Activated CD4-positive, CD25-positive, alpha-beta regulatory T cell treated with anti-CD3 and anti-CD28 coated beads, Interleukin-2, amount 50 U/mL, for 16 hours (primary cell): ENCODE data around the gene ARHGAP42.
"Not testable (repeated sequence)": the region's sequence is repeated elsewhere in the genome, so short reads cannot be mapped to it uniquely, and the experiment has no call there.

Experiments used
- DNase-seq: peaks from one replicate; pipeline ENCODE4 v3.0.0-alpha.2; 2020; ENCODE audit warnings: low read depth, low spot score

Gene ARHGAP42

DNA sequence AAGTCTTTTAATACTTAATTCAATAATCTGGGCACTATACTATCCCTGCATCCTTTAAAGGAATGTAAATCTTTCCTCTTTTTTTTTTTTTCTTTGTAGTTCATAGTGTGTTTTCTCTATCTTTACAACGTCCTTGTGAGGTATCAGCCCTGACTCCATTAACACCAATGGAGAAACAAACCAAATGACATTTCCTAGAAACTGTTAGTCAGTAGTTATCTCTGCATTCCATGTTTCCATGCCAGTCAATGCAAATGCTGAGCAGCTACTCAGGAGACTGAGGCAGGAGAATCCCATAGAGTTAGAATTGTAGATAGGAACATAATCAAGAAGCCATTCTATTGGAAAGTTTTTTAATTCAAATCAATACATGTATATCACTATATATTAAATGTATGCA, 182.2 kb downstream of the ARHGAP42 start:
- DNase-seq, result no peak

DNA sequence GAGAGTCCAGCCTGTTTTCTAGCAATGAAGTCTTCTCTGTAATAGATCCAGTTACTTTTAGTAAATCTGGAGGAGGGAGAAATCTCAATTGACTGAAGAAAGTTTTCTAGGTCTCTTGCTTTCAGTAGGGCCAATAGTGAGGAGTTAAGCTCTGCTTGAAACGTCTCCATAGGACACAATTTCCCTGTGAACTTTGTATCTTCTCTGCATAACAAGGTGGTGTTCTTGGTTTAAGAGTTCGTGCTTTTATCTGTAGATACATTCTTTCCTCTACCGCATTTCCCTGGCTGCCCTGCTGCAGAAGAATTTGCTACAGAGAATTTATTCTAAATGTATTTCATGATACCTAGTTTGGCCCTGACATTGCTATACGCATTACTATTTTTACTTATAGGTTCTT, 183.1 kb downstream of the ARHGAP42 start:
- DNase-seq, result no peak

DNA sequence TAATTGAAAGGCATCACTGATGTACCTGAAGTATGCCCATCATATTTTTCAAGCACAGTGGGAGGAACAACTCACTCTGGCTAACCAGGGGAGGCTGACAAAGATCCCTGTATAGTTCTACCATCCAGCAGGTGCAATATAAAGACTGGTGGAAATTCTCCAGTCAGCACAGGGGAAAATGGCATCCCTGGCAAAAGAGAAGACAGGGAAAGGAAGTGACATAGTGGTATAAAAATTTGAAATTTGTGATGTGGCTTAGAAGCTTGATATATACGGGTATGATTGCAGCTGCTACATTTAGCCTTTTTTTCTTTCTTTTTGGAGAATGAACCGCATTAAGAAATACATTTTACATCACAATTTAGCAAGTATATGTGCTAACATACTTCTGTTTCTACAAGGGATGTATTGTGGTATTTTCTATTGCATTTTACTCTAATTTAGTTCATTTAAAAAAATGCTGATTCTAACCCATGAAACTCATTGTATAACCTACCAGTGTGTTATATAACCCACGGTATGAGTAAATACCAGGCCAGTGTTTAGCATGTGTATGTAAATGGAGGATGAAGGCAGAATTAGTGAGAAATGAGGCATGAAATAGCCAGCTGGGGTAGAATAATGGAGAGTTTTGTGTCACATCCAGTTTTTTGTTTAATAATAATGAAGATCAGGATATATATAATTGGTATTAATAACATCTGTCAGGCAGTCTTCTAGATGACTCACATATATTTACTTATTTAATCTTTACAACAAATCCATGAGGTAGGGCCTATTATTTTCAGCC, 186.1 kb downstream of the ARHGAP42 start:
- DNase-seq, result no peak

DNA sequence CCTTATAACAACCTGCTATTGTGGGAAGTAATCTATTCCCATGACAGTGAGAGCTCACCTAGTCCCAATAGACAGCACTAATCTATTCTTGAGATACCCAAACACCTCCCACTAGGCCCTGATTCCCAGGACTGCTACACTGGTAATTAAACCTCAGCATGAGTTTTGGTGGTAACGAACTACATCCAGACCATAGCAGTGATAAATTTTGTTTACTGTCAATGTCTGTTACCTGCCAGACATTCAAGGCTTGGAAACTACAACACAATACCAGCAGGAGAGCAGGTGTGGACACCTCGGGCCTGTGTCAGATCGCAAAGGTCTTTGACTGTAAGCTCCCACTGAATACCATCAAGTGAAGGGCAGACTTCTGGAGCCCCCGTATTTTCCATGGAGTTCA, 187.1 kb downstream of the ARHGAP42 start:
- no peak for DNase-seq

DNA sequence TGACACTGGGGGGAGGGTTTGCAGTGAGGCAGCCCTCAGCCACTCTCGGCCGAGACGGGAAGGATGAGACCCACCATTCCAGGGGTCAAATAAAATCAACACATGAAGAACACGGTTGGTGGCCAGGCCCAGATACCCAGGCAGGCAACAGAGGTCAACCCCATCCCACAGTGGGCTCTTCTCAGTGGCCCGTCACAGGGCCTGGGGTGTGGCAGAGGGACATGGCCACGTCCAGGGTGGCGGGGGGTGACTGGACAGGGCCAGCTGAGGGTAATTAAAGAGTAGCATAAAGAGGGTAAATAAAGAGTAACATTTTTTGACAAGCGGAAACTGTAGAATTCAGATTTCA, 188.4 kb downstream of the ARHGAP42 start:
- DNase-seq, result no peak

DNA sequence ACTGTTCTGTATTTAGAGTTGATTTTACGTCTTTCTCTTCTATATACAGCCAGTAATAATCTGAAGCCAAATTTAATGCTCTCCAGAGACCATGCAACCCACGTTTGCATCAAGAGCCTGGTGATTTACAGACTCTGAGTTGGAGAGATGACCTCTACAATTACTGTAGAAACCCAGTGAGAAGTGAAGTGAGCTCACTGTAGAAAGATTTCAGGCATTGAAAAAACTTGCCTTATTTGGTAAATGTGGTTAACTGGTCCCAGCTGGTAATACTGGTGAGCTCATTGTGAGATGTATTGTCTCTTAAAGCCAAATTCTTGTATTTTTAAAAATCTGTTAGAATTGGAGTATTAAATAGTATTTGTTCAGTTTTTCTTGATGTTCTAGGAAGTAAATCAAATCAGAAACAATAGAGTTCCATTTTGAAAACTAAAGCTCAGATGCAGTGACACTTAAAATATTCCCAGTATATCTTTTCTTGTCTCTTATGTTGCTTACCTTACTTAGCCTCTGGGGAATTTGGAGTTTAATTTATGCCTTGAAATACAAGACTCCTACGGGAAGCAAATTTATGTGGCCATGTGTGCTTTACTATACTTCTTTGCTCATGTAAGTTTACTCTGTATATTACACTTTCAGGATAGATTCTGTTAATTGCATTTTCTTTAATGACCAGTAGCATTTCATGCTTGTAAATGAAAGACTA, 189.9 kb downstream of the ARHGAP42 start:
- no peak for DNase-seq

DNA sequence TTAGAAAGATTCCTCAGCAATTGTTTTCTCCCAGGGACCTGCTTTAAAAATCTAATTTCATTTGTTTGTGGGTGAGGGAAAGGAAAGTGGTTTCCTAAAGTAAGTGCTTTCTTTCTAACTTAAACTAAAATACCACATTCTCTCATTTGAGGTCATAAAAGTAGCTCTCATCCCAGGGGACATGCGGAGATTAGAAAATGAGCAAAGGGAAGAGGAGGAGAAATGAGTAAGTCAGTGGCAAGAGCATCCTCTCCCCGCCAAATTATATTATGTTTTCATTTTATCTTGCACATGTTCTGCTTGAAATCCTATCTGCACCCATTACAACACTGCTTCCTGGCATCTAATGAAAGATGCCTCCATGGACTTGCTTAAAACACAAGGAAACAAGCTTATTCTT, 191.4 kb downstream of the ARHGAP42 start:
- DNase-seq, result no peak

DNA sequence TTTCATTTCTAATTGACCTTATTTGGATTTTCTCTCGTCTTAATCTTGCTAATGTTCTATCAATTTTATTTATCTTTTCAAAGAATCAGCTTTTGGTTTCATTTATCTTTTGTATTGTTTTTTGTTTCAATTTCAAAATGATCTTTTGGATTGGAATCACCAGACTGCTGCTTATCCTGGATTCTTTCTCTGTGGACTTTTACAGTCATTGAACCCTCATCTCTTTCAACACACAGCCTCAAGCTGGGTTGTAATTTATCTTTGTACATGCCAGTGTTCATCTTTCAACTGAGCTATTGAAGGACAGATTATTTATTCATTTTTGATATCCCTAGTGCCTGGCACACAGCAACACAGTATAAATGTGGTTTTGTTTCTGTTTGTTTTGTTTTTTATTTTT, 195.9 kb downstream of the ARHGAP42 start:
- no peak for DNase-seq

DNA sequence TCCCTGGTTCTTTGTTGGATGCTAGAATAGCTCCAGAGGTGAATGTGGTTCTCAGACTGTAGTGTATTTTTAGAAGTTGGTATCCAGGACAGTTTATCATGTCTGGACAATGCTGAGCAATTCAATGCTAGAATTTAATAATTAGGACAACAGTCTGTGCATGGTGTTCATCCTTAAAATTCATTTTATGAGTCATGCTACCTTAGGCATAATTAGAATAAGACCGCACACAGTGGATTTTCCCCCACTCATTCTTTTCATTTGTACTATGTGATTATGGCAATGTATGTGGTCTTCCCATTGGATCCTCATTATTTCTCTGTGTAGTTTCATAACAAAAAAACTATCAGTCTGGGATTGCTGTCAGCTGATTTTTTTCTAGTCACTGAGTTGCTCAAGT, 196.7 kb downstream of the ARHGAP42 start:
- no peak for DNase-seq

DNA sequence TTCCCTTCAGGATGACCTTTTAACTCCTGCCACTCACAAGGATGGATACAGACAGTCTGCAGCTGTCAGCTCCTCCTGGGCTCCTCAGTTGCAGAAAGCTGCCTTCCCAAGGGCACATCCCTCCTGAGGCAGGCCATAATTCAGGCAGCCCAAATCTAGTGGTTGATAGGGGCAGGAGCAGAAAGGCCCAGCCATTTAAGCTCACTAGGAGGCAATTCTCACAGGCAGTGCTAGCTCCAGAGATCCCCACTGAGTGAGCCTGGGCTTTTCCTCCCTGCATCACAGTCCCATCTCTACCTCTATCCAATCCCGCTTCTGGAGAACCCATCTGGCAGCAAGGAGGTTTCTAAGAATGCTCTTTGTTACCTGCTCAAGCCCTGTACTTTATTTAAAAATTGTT, 200.6 kb downstream of the ARHGAP42 start:
- no peak for DNase-seq

DNA sequence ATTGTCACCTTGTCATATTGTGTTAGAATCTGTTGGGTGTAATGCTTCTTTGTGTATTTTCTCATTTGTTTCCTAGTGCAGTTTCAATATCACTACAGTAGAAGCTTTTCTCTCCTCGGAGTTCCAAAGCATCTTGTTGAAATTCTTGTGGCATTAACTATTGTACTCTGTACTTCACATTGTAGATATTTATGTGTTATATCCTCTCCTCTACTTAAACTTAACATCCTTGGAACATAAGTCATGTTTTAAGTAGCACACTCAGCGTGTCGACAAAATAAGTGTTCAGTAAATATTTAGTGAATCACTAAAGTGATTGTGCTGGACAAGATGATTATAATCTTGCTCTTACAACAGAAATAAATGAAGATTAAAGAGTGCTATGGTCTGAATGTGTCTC, 201.7 kb downstream of the ARHGAP42 start:
- no peak for DNase-seq

DNA sequence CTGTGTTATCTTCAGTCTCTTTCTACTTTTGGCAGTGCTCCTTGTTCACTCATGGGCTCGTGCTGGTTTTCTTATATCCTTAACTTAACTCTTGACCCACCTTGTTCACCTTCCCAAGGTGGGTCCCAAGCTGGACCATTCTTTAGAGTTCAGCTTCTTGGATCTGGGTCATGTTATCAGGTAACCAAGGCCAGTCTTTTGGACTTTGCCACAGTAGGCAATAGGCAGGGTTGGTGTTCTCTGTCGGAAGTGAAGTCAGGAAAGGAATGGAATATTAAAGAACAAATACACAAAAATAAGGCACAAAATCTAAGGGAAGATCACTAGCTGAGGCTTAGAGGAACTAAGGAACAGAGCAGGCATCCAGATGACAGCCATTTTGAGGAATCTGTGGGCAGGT, 202.7 kb downstream of the ARHGAP42 start:
- no peak for DNase-seq

DNA sequence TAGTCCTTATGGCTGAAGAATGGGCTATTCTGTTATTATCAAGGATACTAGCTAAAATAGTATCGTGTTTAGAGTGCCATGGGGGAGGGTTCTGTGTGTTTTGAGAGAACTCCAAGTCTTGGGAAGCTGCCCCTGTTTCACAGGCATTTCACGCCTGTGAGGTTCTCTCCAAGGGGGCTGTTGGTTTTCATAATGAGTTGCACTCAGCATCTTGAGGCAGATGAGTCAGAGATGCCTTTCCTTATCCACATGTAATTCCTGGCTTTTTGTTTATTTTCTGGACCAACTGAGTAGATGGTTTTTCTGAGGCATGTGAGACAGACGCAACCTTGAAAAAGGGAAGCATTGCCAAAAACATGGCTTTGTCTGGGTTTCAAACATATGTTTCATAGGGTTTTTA, 203.7 kb downstream of the ARHGAP42 start:
- no peak for DNase-seq

DNA sequence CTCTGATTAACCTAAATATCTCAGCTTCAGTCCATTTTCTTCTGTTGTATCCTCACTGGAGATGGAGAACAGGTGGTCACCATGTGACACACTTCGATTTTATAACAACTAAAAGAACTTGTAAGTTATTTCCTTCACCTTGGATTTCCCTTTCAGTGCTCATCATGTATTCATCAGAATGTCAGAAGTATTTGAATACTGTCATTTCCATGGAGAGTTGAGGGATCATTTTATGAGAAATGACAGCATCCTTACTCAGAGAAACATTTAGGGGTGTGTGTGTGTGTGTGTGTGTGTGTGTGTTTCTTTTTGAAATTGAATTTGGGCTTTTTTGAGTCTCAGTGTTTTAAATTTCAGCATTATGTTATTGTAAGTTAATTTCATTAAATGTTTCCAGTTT, 205.8 kb downstream of the ARHGAP42 start:
- no peak for DNase-seq

DNA sequence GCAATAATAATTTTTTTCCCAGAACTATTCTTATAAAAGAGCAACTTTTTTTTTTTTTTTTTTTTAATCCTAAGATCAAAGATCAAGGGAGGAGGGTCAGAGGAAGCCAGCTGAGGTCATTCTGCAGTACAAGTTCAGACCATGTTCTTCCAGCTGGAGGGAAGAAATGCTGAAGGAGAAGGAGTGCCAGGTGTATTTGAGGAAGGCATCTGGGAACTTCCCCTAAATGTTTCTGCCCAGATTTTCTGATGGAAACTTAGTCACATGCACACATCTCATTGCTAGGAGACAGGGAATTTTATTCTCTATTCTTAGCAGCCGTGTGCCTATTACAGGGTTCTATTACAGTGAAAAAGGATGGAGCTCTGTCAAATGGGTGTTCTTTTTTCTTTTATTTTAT, 208.4 kb downstream of the ARHGAP42 start:
- DNase-seq, result no peak

DNA sequence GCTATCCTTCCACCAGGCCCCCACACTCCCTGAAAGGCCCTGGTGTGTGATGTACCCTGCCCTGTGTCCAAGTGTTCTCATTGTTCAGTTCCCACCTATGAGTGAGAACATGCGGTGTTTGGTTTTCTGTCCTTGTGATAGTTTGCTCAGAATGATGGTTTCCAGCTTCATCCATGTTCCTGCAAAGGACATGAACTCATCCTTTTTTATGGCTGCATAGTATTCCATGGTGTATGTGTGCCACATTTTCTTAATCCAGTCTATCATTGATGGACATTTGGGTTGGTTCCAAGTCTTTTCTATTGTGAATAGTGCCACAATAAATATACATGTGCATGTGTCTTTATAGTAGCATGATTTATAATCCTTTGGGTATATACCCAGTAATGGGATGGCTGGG, 208.9 kb downstream of the ARHGAP42 start:
- not testable (repeated sequence) for DNase-seq

DNA sequence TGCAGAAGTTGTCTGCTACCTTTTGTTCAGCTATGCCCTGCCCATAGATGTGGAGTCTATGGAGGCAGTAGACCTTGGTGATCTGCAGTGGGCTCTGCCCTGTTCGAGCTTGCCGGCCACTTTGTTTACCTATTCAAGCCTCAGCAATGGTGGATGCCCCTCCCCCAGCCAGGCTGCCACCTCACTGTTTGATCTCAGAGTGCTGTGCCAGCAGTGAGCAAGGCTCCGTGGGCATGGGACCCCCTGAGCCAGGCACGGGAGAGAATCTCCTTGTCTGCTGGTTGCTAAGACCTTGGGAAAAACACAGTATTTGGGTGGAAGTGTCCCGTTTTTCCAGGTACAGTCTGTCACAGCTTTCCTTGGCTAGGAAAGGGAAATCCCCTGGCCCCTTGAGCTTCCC, 214.4 kb downstream of the ARHGAP42 start:
- not testable (repeated sequence) for DNase-seq

DNA sequence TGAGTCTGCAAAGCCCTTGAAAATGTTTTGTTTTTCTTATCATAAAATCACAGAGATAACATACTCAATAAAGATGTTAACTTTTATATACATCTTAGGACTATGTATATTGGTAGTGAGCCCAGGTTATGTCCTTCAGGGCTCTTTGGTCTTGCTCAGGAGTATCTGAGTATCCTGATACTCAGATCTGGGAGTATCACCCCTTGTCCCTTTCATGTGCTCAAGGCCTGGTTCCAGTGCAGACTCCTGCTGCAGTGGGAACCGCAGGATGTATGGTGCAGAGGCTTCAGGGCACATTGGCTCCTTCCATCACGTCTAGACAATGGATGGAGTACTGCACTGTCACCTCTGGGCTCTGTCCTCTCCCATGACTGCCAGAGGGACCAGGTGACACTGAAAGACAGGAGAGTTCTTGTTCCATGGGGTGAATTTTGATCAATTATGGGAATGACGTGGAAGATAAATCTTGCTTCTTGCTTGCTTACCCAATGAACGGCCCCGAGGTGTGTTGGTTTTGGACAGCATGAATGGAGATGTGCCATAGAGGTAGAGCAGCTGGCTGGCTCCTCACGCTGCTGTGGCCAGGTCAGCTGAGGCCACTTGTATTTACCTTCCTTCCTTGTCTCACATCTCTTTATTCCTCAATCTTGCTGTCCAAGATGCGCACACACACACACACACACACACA, 215.5 kb downstream of the ARHGAP42 start:
- DNase-seq, result no peak

DNA sequence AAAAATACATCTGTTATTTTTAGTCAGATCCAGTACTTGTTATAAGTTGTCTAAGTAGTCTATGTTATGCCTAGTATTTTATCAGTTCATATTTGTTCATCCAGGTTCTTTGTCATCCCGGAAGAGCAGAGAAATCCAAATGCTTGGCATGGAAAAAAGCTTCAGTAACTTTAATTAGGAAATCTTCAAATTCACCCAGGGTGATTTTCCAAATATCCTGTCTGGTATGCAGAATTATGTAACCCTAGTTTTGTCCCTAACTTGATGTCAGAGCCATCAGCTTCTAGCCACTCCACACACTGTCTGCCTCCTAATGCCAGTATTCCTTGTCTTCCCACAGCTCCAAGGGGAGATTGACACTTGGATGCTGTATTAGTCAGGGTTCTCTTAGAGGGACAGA, 216.2 kb downstream of the ARHGAP42 start:
- DNase-seq, result no peak

DNA sequence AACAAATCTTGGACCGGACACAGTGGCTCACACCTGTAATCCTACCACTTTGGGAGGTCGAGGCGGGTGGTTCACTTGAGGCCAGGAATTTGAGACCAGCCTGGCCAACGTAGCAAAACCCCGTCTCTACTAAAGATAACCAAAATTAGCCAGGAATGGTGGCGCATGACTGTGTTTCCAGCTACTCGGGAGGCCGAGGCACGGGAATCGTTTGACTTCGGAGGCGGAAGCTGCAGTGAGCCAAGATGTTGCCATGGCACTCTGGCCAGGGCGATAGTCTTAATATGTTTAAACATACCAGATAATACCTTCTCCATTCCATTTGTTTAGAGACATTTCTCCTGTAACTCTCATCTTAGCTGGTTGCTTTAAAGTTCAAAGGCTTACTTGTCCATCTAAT, 218.6 kb downstream of the ARHGAP42 start:
- no peak for DNase-seq

DNA sequence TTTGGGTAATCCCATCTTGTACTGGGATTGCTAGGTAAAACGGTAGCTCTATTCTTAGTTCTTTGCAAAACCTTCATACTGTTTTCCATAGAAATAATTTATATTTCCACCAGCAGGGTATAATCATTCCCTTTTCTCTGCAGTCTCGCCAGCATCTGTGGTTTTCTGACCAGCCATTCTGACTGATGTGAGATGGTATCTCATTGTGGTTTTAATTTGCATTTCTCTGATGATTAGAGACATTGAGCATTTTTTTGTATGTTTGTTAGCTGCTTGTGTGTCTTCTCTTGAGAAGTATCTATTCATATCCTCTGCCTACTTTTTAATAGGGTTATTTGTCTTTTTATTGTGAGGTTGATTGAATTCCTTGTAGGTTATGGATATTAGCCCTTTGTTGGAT, 221.7 kb downstream of the ARHGAP42 start:
- DNase-seq, result no peak

DNA sequence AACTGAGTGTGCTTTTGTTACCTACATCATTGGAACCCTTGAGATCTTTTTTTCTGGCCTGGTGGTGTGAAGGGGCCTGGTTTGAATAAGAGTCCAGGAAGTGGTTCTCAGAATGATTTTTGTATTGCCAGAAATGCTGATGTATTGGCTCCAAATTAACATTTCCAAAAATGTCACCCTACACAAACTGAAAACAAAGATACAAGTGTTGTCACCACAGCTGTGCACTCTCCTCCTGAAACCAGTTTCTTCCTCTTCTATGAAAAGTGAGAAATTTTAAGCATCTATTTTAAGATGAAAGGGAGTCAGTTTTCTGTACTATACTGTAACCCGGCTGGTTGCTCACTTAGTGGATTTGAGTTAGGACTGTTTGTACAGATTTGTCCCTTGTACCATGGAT, 223.7 kb downstream of the ARHGAP42 start:
- no peak for DNase-seq
